ENCODE results near the gene PDZD8. TPM values are rescaled to one million over a fixed set of nuclear protein-coding genes. Genes with fewer than 3 reads are reported as not detected.

Gene PDZD8
- total and polyA plus RNA-seq, 3 experiments from 2014 or later, result 15.8 to 31.1 (median 29.8) TPM

- no peak for DNase-seq
- no peaks in the 10 kb centered on the region for H3K36me3 ChIP-seq (ENCODE audit: insufficient read depth, low read length)
- ChIA-PET CTCF (interaction anchor here (1.6 kb wide), 1 partner anchor 7 kb away, joined by 4 read pairs; no protein-coding TSS in a partner anchor), POLR2A (no interaction called here)
- H3K4me1 ChIP-seq (ENCODE audit: insufficient read depth, low read length), result no peaks in the 10 kb centered on the region
- H3K9me3 ChIP-seq (ENCODE audit: low read length), result no peaks in the 10 kb centered on the region
- no peak overlapping the region for H3K27ac ChIP-seq (ENCODE audit: low read depth, low read length)
- H3K36me3 Mint-ChIP-seq, result no peaks in the 10 kb centered on the region
- H3K4me1 Mint-ChIP-seq, result peaks cover 4 to 5% (median 4%) of the 10 kb centered on the region in 3 donors
- no peak overlapping the region for H3K4me3 ChIP-seq (ENCODE audit: low read length)
- no peaks in the 10 kb centered on the region for H3K9me3 Mint-ChIP-seq
- H3K4me3 Mint-ChIP-seq, result no peak overlapping the region
- no peaks in the 10 kb centered on the region for H3K27me3 ChIP-seq (ENCODE audit: insufficient read depth, low read length, poor library complexity, severe bottlenecking)
- peaks cover 11 to 52% of the 10 kb centered on the region in 2 donors for H3K27me3 Mint-ChIP-seq
- no peak overlapping the region for H3K27ac Mint-ChIP-seq
Measured at GRCh38 chr10:117254774-117255735, 120.2 kb downstream of the PDZD8 start.

GRCh38 chr10:117254338-117254737 lies 120.9 kb downstream of the PDZD8 start:
- peaks cover under 1 to 4% (median 1%) of the 10 kb centered on the region in 3 donors for H3K4me1 Mint-ChIP-seq
- POLR2A ChIA-PET, result no interaction called here
- H3K9me3 Mint-ChIP-seq, result no peaks in the 10 kb centered on the region
- H3K36me3 ChIP-seq (ENCODE audit: insufficient read depth, low read length), result no peaks in the 10 kb centered on the region
- no peak for DNase-seq
- H3K9me3 ChIP-seq (ENCODE audit: low read length), result no peaks in the 10 kb centered on the region
- no peaks in the 10 kb centered on the region for H3K4me1 ChIP-seq (ENCODE audit: insufficient read depth, low read length)
- no peak overlapping the region for H3K4me3 Mint-ChIP-seq
- H3K36me3 Mint-ChIP-seq, result no peaks in the 10 kb centered on the region
- no peak overlapping the region for H3K27ac ChIP-seq (ENCODE audit: low read depth, low read length)
- CTCF ChIA-PET, result interaction anchor here (1.6 kb wide), 1 partner anchor 8 kb away, joined by 4 read pairs; no protein-coding TSS in a partner anchor
- no peak overlapping the region for H3K27ac Mint-ChIP-seq
- peaks cover 11 to 47% of the 10 kb centered on the region in 2 donors for H3K27me3 Mint-ChIP-seq
- H3K27me3 ChIP-seq (ENCODE audit: insufficient read depth, low read length, poor library complexity, severe bottlenecking), result no peaks in the 10 kb centered on the region
- no peak overlapping the region for H3K4me3 ChIP-seq (ENCODE audit: low read length)

- H3K27ac Mint-ChIP-seq, result no peak overlapping the region
- H3K27ac ChIP-seq (ENCODE audit: low read depth, low read length), result no peak overlapping the region
- H3K27me3 ChIP-seq (ENCODE audit: insufficient read depth, low read length, poor library complexity, severe bottlenecking), result no peaks in the 10 kb centered on the region
- CTCF ChIA-PET, result interaction anchor here (1.6 kb wide), 1 partner anchor 9 kb away, joined by 4 read pairs; no protein-coding TSS in a partner anchor
- no peaks in the 10 kb centered on the region for H3K36me3 ChIP-seq (ENCODE audit: insufficient read depth, low read length)
- no peak overlapping the region for H3K4me3 Mint-ChIP-seq
- H3K4me1 ChIP-seq (ENCODE audit: insufficient read depth, low read length), result no peaks in the 10 kb centered on the region
- no peak overlapping the region for H3K4me3 ChIP-seq (ENCODE audit: low read length)
- H3K4me1 Mint-ChIP-seq, result peaks cover 0 to 5% (median 0%) of the 10 kb centered on the region in 3 donors
- H3K36me3 Mint-ChIP-seq, result no peaks in the 10 kb centered on the region
- no peak for DNase-seq
- no peaks in the 10 kb centered on the region for H3K9me3 Mint-ChIP-seq
- POLR2A ChIA-PET, result no interaction called here
- H3K27me3 Mint-ChIP-seq, result peaks cover 8 to 43% of the 10 kb centered on the region in 2 donors
- no peaks in the 10 kb centered on the region for H3K9me3 ChIP-seq (ENCODE audit: low read length)
Measured at GRCh38 chr10:117253908-117254307, 121.3 kb downstream of the PDZD8 start.

GRCh38 chr10:117250411-117250810 lies 124.8 kb downstream of the PDZD8 start:
- POLR2A ChIA-PET, result no interaction called here
- Histone ChIP-seq H3K4me3 (ENCODE audit: low read length) (no peak overlapping the region), H3K4me1 (ENCODE audit: insufficient read depth, low read length) (no peaks in the 10 kb centered on the region), H3K27me3 (ENCODE audit: insufficient read depth, low read length, poor library complexity, severe bottlenecking) (no peaks in the 10 kb centered on the region), H3K27ac (ENCODE audit: low read depth, low read length) (no peak overlapping the region), H3K36me3 (ENCODE audit: insufficient read depth, low read length) (no peaks in the 10 kb centered on the region), H3K9me3 (ENCODE audit: low read length) (no peaks in the 10 kb centered on the region)
- CTCF ChIA-PET, result no interaction called here
- Mint-ChIP-seq H3K4me3 (no peak overlapping the region), H3K4me1 (peaks cover 0 to 18% (median 0%) of the 10 kb centered on the region in 3 donors), H3K27me3 (peaks cover 8 to 46% of the 10 kb centered on the region in 2 donors), H3K9me3 (no peaks in the 10 kb centered on the region), H3K27ac (no peak overlapping the region), H3K36me3 (no peaks in the 10 kb centered on the region)
- no peak for DNase-seq

- Mint-ChIP-seq H3K36me3 (no peaks in the 10 kb centered on the region), H3K4me3 (no peak overlapping the region), H3K27me3 (peaks cover 8 to 50% of the 10 kb centered on the region in 2 donors), H3K27ac (no peak overlapping the region), H3K9me3 (no peaks in the 10 kb centered on the region), H3K4me1 (peaks cover 0 to 18% (median 0%) of the 10 kb centered on the region in 3 donors)
- POLR2A ChIA-PET, result no interaction called here
- Histone ChIP-seq H3K9me3 (ENCODE audit: low read length) (no peaks in the 10 kb centered on the region), H3K4me3 (ENCODE audit: low read length) (no peak overlapping the region), H3K36me3 (ENCODE audit: insufficient read depth, low read length) (no peaks in the 10 kb centered on the region), H3K4me1 (ENCODE audit: insufficient read depth, low read length) (no peaks in the 10 kb centered on the region), H3K27ac (ENCODE audit: low read depth, low read length) (no peak overlapping the region), H3K27me3 (ENCODE audit: insufficient read depth, low read length, poor library complexity, severe bottlenecking) (peaks cover 2% of the 10 kb centered on the region)
- no peak for DNase-seq
- CTCF ChIA-PET, result no interaction called here
Measured at GRCh38 chr10:117249493-117250093, 125.6 kb downstream of the PDZD8 start.

GRCh38 chr10:117248750-117249465 lies 126.3 kb downstream of the PDZD8 start:
- POLR2A ChIA-PET, result no interaction called here
- Mint-ChIP-seq H3K27ac (no peak overlapping the region), H3K36me3 (no peaks in the 10 kb centered on the region), H3K27me3 (peaks cover 6 to 53% of the 10 kb centered on the region in 2 donors), H3K4me1 (peaks cover 0 to 18% (median 0%) of the 10 kb centered on the region in 3 donors), H3K4me3 (no peak overlapping the region), H3K9me3 (no peaks in the 10 kb centered on the region)
- no peak for DNase-seq
- Histone ChIP-seq H3K4me1 (ENCODE audit: insufficient read depth, low read length) (no peaks in the 10 kb centered on the region), H3K27ac (ENCODE audit: low read depth, low read length) (no peak overlapping the region), H3K9me3 (ENCODE audit: low read length) (no peaks in the 10 kb centered on the region), H3K36me3 (ENCODE audit: insufficient read depth, low read length) (no peaks in the 10 kb centered on the region), H3K4me3 (ENCODE audit: low read length) (no peak overlapping the region), H3K27me3 (ENCODE audit: insufficient read depth, low read length, poor library complexity, severe bottlenecking) (peaks cover 3% of the 10 kb centered on the region)
- CTCF ChIA-PET, result no interaction called here

GRCh38 chr10:117246997-117247671 lies 128.1 kb downstream of the PDZD8 start:
- Histone ChIP-seq H3K4me3 (ENCODE audit: low read length) (no peak overlapping the region), H3K27me3 (ENCODE audit: insufficient read depth, low read length, poor library complexity, severe bottlenecking) (peaks cover 3% of the 10 kb centered on the region), H3K27ac (ENCODE audit: low read depth, low read length) (no peak overlapping the region), H3K36me3 (ENCODE audit: insufficient read depth, low read length) (no peaks in the 10 kb centered on the region), H3K9me3 (ENCODE audit: low read length) (no peaks in the 10 kb centered on the region), H3K4me1 (ENCODE audit: insufficient read depth, low read length) (no peaks in the 10 kb centered on the region)
- H3K4me3 Mint-ChIP-seq, result no peak overlapping the region
- ChIA-PET POLR2A (no interaction called here), CTCF (no interaction called here)
- no peak for DNase-seq
- H3K36me3 Mint-ChIP-seq, result no peaks in the 10 kb centered on the region
- peaks cover 0 to 22% (median 2%) of the 10 kb centered on the region in 3 donors for H3K4me1 Mint-ChIP-seq
- peaks cover 10 to 63% of the 10 kb centered on the region in 2 donors for H3K27me3 Mint-ChIP-seq
- no peaks in the 10 kb centered on the region for H3K9me3 Mint-ChIP-seq
- no peak overlapping the region for H3K27ac Mint-ChIP-seq
